Activated CD4-positive, CD25-positive, alpha-beta regulatory T cell treated with anti-CD3 and anti-CD28 coated beads, Interleukin-2, amount 50 U/mL, for 16 hours (primary cell): ENCODE data around the gene HGF.
"Not testable (repeated sequence)": the region's sequence is repeated elsewhere in the genome, so short reads cannot be mapped to it uniquely, and the experiment has no call there.

Experiments used
- DNase-seq: peaks from one replicate; pipeline ENCODE4 v3.0.0-alpha.2; 2020; ENCODE audit warnings: low read depth, low spot score

The HGF gene

DNA sequence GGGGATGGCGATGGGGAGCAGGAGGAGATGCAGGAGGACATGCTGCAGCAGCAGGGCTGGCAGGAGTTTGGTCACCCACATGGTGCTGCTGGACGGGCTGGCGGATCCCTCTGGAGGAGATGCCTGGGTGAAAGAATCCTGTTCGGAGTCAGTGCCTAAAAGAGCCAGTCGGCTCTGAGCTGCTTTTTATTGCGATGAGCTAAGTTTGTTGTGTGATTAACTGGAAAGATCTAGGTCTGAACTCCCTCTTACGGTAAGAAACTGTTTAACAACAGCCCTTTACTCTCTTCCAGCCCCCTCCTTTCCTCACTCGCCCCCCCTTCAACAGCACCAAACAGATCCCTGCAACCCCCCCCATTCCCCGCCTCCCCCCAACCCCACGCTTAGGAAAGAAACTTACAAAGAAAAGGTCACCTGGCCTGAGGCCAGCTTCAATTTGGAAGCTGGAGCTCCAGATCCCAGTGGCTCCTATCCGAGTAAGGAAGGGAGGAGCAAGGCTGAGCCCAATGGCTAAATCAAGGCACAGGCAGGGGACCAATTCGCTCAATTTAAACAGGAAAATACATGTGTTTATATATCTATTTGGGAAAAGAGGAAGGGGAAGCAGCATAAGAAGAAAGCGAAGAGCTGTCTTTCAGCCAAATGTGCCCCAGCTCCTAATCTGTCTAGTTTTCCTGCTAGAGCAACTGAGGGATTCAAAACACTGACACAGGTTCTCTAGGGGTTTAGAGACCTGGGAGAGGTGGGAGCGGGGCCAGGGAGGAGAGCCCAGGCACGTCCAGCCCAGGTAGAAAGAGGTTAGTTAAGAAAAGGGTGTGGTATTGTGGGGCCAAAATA is at the start of gene HGF:
HGF (minus strand) TSS at position 157 of the 837 bp plus-strand sequence; CDS start at position 81, 76 bp downstream.
- DNase-seq = no peak

DNA sequence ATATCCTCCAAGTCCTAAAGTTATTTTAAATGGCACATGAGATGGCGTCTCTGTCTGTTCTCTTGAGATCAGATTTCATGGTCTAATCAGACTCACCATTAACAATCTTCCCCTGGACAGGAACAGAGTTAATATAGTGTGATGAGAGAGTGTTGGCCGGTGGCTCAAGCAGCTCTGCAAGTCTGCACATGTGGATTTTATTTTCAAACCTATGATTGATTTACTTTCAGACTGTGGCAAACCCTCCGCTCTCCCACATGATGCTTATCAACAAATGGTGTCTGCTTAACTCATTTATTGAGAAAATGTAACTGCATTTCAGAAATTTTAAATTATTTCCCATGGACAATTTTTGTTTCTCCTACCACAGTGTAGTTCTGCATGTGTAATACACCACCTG is 46.5 kb upstream of the HGF start:
- no peak for DNase-seq

DNA sequence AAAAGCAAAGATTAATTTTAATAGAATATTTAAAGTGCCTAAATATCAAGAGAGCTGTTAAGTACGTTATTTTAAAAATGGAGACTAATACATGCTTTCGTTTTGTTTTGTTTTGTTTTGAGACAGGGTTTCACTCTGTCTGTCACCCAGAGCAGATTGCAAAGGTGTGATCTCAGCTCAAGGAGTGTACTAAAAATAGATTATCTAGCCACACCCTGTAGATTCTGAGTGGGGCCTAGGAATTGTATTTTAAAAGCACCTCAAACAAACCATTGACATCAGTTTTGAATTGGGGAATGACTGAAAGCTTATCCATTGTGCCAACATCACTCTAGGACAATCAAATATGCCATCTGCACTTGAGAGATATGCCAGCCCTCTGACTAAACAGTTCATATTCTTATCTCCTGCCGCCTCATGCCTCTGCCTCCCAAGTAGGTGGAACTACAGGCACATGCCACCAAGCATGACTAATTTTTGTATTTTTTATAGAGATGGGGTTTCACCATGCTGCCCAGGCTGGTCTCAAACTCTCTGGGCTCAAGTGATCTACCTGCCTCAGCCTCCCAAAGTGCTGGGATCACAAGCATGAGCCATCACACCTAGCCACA is 43.1 kb upstream of the HGF start:
- DNase-seq = not testable (repeated sequence)

DNA sequence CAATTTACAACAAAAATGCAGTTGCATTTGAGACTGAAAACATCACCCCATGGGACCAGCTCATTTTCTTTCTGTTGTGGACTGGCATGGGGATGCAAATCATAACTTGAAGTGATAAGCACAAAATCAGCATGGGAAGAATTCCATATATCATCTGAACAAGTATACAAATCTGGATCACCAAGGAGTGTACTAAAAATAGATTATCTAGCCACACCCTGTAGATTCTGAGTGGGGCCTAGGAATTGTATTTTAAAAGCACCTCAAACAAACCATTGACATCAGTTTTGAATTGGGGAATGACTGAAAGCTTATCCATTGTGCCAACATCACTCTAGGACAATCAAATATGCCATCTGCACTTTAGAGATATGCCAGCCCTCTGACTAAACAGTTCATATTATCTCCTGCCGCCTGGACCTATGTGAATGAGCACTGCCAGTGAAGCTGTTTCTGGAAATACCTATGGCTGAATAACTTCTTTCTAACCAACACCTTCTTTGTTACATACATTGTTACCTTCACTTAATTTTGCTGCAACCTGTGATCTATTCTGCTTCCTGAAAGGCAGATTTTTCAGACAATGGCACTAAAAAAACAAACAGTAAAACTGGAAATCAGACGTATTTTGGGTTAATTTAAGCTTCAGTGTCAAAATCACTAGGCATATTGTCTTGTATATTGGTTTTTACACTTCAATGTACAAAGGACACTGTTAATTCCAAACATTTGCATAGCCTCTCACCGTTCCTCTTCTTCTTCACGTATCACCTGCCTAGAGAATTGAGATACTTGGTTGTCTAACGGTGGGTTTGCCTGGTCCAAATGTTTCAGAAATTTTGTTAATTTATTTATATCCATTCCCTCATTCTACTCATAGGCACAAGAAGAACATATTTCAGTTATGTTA is 42.4 kb upstream of the HGF start:
- DNase-seq = no peak

DNA sequence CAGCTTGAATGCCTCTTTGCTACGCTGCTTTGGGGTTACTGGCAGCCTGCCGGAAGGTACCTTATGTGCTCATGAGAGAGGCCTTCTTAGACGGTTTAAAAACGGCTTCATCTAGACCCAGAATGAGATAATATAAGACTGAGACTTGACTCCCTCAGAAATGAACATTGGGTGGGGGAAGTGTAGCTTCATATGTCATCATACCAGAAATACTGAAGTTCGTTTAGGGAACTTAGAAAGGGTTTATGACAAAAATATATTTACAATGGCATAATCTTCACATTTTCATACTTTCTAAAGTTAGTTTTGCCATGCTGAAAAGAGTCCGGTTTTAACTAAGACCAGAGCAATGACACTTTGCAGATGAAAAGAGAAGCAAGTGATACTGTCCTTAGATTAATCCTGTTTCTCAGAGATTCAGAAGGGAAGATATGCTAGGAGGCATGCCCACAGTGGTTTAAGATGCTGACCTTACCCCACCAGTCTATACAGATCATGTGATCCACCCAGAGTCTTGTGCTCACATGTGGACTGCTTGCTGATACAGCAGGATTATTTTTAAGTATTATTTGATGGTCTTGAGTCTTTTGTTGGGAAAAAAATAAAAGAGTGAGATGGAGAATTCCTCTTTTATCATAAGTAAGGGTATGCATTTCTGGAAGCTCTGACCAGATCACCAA is 40.8 kb upstream of the HGF start:
- DNase-seq = no peak

DNA sequence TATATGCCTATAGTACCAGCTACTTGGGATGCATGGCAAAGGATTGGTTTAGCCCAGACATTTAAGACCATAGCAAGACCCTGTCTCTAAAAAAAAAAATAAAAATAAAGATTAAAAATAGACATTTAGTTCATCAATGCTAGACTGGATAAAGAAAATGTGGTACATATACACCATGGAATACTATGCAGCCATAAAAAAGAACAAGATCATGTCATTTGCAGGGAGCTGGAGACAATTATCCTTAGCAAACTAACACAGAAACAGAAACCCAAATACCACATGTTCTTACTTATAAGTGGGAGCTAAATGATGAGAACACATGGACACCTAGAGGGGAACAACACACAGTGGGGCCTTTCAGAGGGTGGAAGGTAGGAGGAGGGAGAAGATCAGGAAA is 38.5 kb upstream of the HGF start:
- not testable (repeated sequence) for DNase-seq

DNA sequence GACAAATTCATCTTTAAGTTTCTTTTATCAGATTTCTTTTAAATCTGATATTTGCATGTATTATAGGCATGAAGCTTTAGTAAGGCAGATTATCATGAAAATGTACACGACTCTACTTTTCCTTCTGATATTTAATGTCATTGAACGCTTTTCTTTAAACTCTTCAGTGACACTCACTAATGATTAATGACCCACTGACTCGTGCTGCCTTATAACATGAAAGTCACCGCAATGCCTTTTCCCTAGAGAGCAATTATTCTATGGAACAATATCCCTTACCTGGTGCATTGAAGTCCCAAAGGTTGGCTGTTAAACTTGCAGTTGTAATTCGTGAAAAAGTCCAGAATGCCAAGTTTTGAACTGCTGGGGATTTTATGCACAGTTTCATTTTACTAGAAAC is 33.4 kb upstream of the HGF start:
- DNase-seq = no peak

DNA sequence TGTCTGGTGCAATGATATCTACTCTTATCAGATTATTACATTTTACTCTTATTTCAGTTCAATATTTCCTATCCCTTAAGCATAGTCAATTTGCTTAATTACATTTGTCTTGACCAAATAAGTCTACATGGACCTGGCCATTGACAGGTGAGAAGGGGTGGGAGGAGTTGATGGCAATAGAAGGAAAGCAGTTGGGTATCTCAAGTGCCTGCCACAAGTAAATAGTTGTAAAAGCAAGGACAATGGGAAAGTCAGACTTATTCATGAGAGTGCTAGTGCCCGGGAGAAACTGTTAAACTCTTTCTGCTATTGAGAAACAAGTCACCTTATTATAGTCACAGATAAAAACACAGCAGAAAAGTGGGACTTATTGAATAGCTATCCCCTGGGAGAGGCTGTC is 32.4 kb upstream of the HGF start:
- no peak for DNase-seq

DNA sequence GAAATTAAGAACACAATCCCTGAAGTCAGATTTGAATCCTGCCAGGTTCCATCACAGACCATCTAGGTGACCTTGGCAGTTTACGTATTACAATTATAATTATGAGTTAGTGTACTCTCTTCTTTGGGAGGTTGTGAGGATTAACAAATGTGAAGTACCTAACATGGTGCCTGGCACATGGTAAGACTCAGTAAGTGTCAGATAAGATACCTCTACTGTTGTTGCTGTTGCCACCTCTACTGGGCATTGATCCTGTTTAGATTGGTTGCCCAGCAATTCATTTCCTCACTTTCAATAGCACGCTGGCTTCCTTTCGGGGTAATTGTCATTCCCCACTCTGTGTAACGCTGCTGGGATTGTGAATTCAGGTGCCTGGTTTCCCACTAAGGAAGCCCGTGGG is 31.7 kb upstream of the HGF start:
- no peak for DNase-seq

DNA sequence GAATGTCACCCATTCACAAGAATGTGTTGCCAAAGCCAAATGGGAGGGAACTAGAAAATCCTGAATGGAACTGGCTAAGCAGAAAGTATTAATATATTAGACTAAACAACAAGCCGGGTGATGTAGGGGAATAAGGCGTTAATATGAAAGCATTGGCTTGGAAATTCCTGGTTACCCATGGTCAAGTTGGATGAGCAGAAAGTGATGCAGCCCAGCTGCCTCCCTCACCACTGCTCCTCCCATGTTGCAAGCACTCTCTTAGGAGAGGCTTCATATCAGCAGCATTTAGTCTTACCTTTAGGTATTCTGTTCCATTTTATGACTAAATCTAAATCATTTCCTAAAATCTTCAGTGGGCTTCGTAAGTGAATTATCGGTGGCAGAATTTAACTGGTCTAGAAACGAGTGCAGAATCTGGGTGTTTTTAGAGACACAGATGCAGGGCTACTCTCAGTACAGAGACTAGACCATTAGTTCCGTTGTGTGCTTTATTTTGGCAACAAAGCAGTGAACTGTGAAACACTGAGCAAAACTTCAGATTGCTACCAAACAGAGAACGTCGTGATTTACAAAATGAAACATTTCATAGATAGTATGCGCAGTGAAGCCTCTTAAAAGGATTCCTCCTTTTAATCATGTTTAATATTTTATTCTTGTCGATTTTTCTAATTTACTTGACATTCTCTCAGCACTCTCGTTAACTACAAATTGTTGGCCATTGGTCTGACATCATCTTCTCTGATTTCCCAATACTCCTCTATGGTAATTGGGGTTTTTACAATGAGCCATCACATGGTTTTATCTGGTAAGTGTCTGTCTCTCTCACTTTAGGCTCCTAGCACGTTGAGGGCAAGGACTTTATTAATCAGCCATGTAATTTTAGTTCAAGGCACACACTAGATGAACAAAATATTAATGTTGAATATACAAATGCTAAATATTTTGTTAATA is 22.0 kb upstream of the HGF start:
- no peak for DNase-seq

DNA sequence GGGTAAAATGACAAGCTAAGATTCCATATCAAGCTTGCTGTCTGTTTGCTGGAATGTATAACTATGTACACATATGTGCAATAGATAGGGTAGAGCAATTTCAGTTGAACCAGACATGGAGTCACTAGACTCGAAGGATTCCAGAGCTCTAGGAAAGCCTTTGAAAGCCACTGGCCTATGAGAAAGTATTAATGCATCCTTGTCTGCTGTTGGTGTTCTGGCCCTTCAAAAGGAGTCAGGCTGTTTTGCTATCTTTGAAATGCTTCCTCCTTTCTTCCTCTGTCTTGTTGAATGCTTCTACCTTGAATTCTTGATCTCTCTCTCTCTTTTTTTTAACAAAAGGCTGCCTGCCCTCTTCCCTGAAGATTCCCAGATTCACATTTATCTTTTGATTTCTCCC is 20.8 kb upstream of the HGF start:
- no peak for DNase-seq

DNA sequence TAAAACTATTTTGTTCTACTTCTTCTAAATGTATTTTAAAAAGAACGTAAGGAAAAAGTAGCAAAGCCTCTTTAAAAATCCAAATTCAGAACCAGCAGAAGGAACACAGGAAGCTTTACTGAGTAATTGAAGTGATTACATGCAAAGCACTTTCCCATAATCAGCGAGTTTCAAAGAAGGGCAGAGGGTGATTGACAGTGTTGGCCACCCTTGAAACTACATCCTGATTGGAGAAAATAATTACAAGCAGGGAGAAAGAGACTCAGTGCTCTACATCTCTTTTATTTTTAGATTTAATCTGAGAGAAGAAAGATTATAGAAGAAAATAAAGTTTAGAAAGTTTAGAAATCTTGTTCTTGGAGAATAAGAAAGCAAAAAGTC is 20.3 kb upstream of the HGF start:
- no peak for DNase-seq

DNA sequence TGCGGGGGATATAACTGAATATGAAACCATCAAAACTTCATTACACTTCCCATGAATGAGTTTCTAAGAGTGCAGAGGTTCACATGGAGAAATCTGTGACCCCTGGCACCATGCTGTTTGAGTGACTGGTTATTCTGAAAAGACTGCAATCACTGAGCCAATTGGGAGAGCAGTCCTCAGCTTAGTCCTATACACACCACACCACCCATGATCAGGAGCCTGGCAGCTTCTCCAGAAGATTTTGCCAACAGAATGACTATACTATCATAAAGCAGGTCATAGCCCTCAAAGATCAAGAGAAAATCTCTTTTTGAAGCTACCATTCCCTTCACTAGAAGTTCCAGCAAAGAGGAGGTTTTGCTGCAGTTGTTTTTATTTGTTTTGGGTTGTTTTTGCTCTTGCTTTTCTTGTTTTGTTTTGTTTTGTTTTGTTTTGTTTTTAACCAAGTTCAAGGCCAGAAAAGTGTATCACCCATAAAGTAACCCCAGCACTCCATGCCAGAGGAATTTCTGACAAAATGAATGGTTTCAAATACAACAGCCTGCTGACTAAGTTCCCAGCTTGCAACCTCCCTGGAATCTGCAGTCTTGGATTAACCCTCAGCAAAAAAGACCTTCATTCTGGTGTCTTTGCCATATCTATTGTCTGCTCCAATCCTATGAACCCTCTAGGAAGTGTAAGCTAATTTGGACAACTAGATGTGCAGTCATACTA is 19.7 kb upstream of the HGF start:
- DNase-seq = no peak

DNA sequence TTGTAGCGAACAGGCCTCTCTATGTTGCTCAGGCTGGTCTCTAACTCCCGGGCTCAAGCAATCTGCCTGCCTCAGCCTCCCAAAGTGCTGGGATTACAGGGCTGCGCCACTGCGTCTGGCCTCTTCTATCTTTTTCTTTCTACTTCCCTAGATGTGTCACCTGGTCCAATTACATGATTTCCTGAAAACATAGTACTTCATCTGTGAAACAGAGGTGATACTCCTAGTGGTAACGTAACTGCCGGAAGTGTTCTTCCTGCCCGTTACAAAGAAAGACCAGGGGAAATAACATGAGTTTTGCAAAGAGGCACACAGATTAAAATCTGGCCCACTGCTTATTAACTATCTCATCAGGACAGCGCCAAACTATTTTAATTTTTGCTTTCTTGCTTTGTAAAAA is 18.4 kb upstream of the HGF start:
- DNase-seq = no peak

DNA sequence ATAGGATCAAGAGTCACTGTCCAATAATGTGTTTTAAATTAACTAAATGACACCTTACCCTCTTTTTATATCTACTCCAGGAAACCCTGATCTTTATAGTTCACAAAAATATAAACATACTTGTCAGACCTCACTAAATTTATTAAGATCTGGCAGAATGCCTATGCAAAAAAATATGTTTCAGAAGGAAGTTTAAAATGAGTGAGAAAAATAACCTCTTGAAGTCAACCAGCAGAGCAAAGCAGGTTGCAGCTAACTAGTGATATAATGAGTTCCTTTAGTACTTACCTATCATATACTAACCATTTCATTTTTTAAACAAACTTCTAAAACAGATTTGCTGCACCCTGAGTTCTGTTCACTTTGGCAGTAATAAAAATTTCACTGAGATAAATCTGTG is 14.0 kb upstream of the HGF start:
- DNase-seq = no peak

DNA sequence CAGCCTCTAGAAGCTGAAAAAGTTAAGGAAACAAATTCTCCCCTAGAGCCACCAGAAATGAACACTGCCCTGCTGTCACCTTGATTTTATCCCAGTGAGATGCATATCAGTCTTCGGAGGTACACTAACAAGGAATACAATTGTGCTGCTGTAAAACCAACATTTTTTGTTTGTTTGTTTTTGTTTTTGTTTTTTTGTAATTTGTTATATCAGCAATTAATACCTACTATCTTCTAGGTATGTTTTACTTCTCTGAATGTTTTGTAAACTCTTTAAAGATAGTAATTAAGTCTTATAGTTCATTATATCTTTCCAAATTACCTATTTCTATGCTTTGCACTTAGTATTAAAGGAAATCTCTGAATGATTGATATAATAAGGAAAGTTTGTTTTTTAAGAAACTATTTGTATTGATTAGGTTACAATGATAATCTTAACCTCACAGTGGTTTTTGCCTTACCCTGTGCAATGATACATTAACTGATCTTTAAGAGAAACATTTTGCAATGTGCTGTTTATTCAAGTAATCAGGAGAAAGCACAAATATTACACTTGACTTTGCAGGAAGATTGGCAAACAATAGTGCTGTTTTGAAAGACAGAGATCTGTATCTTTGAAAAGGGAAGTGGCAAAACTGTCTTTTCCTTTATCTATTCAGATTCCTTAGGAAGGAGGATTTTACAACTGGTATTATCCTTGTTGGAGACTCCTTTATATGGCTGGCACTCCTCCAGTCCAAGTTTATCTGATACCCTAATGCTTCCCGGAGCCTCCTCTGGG is 11.3 kb upstream of the HGF start:
- DNase-seq = no peak

DNA sequence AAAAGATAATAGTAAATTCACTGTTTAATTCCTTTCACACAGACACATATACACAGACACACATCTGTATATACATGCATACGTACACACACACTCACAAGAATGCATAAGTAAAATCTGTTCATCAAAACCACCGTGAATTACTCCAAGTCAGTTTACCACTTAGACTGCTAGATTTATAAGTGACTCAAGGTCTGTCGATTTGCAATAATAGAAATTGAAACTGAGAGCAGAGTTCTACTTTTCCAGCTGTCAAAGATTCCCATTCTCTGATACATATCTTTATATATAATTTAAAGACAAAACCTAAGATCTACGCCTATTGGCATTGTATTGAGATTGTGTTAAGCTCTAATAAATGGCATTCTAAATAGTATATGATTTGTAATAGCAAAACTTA is 9.9 kb upstream of the HGF start:
- no peak for DNase-seq

DNA sequence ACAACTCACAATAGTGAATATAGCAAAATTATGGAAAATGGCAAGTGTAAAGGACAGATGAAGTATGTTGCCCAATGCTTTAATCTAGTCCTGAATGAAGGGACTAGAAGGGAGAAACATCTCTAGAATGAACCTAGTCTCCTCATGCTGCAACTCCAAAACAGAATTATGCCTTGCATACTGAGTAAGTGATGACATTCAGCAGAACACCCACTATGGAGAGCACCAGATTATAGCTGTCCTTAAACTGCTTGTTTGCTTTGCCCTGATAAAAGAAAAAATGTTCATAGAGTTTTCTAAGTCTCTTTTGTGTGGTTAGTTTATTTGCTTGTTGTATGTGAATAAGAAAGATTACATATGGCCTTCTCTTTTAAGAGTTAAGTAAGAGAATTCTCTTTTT is 7.8 kb upstream of the HGF start:
- DNase-seq = no peak

DNA sequence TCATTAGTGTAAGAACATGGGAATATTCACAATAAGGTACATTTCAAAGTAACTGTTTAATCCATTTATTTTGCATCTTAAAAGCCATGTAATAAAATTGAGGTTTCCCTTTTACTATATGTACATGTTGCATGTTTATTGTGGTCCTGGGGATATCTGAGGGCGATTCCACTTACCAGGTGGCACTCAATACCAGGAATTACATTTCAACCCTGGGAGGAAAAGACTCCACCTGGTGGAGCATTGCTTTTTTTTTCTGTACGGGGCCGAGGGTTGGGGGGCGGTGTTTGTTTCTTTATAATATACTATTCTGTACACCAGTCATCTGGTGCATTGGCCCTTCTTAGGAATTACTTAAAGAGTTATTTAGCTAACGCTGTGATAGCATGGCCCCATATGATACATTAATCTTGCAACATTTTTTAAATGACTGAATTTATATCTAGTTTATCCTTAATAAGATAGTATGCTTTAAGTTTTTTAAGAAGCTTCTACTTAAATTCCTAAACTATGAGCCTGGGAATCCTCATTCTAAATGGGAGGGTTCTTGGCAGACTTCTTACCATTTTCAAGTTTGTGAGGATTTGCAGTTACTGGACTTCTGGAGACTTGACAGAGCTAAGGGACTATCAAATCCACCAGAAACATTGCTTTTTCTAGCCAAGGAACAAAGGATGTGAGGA is 7.2 kb upstream of the HGF start:
- no peak for DNase-seq
